ENCODE data around the gene KRTAP10-4.

The KRTAP10-4 gene

GRCh38 chr21:44616591-44616926, 43.0 kb downstream of the KRTAP10-4 start:
- DNase-seq (ENCODE audit: low read depth in 2 of 2) = no peak

GRCh38 chr21:44617071-44617501, 43.6 kb downstream of the KRTAP10-4 start:
- DNase-seq (ENCODE audit: low read depth in 2 of 2) = no peak

GRCh38 chr21:44618504-44618903, 45.0 kb downstream of the KRTAP10-4 start:
- DNase-seq (ENCODE audit: low read depth in 2 of 2) = no peak

GRCh38 chr21:44618909-44619308, 45.4 kb downstream of the KRTAP10-4 start:
- DNase-seq (ENCODE audit: low read depth in 2 of 2) = peak; percentile 12 to 32

GRCh38 chr21:44619886-44620285, 46.4 kb downstream of the KRTAP10-4 start:
- DNase-seq (ENCODE audit: low read depth in 2 of 2) = no peak

- no peak for DNase-seq (ENCODE audit: low read depth in 2 of 2)
Observed at GRCh38 chr21:44623575-44623974, 50.0 kb downstream of the KRTAP10-4 start.

Data from activated CD4-positive, alpha-beta T cell treated with anti-CD3 and anti-CD28 coated beads for 24 hours (primary cell).